PC-9 (cell line): ENCODE measurements around the gene MYH7. TPM values are rescaled to one million over a fixed set of nuclear protein-coding genes. Genes with fewer than 3 reads are reported as not detected.

Experiments
- BruUV-seq: library from RNA; stranded (reverse); fragments of 400-500 nt; replicated peaks from 2 replicates; lab custom pipeline; 2021; lab: Mats Ljungman, UMichigan
- CTCF ChIA-PET: fragments of 300-600 bp; sonication (Branson Sonifier 250); formaldehyde crosslinking; loops from one replicate; lab custom pipeline; 2022; ENCODE audit warnings: antibody characterized with exemption; lab: Charles Lee
- POLR2A ChIA-PET: fragments of 300-600 bp; sonication (Branson Sonifier 250); formaldehyde crosslinking; loops from one replicate; lab custom pipeline; 2022; ENCODE audit warnings: antibody characterized with exemption; ENCODE audit not compliant: unreplicated experiment; lab: Charles Lee
- DNase-seq, 2 experiments: peaks; one replicate each; pipeline versions ENCODE4 v3.0.0 to v3.0.0-alpha.2; 2015 to 2022; ENCODE audit warnings: mixed read lengths in 1 of 2
- H2AFZ ChIP-seq: fragments of 200-600 bp; sonication (generic); 2 replicates; pipeline ENCODE4 v1.8.1; 2017; ENCODE audit warnings: antibody characterized with exemption
- H3F3A ChIP-seq: fragments of 200-600 bp; sonication (generic); 2 replicates; pipeline ENCODE4 v1.8.1; 2017; ENCODE audit warnings: antibody characterized with exemption, mild to moderate bottlenecking, low read depth; ENCODE audit not compliant: insufficient read depth
- H3K27ac ChIP-seq: fragments of 200-600 bp; sonication (generic); 2 replicates; pipeline ENCODE4 v1.6.1; 2016; ENCODE audit warnings: mixed run types
- H3K27me3 ChIP-seq: fragments of 200-600 bp; sonication (generic); 2 replicates; pipeline ENCODE4 v1.6.1; 2016; ENCODE audit warnings: low read depth, mixed run types; ENCODE audit not compliant: insufficient read depth
- H3K36me3 ChIP-seq: fragments of 200-600 bp; sonication (generic); 2 replicates; pipeline ENCODE4 v1.6.1; 2016; ENCODE audit warnings: low read depth, mixed run types
- H3K4me1 ChIP-seq: fragments of 200-600 bp; sonication (generic); replicated peaks from 2 replicates; pipeline ENCODE4 v1.6.1; 2016; ENCODE audit warnings: mixed run types; ENCODE audit not compliant: insufficient read depth
- H3K4me2 ChIP-seq: fragments of 200-600 bp; sonication (generic); 2 replicates; pipeline ENCODE4 v1.6.1; 2017; ENCODE audit warnings: mixed run types
- H3K4me3 ChIP-seq: fragments of 200-600 bp; sonication (generic); 2 replicates; pipeline ENCODE4 v1.6.1; 2016; ENCODE audit warnings: mixed run types
- H3K79me2 ChIP-seq: fragments of 200-600 bp; sonication (generic); 2 replicates; pipeline ENCODE4 v1.6.1; 2017; ENCODE audit warnings: low read depth, mixed run types
- H3K9me2 ChIP-seq: fragments of 200-600 bp; sonication (generic); 2 replicates; pipeline ENCODE4 v1.8.1; 2017; ENCODE audit warnings: mild to moderate bottlenecking; ENCODE audit not compliant: insufficient read depth
- H3K9me3 ChIP-seq: fragments of 200-600 bp; sonication (generic); 2 replicates; pipeline ENCODE4 v1.8.1; 2016; ENCODE audit warnings: low read depth; ENCODE audit not compliant: insufficient read depth
- H4K20me1 ChIP-seq: fragments of 200-600 bp; sonication (generic); 2 replicates; pipeline ENCODE4 v1.8.1; 2017; ENCODE audit not compliant: insufficient read depth
- EZH2 ChIP-seq: fragments of 200-600 bp; sonication (generic); IDR thresholded peaks from 2 replicates; pipeline ENCODE4 v1.8.0; 2017; ENCODE audit warnings: antibody characterized with exemption, low read depth
- intact Hi-C: fragments of 100-400 bp; cut with micrococcal nuclease; formaldehyde crosslinking; loops from one replicate; pipeline ENCODE4 v1.10.0; 2022; ENCODE audit not compliant: unreplicated experiment
- total RNA-seq: library from RNA; stranded (reverse); gene quantifications from 2 replicates; pipeline ENCODE4 v1.2.3, GENCODE V29; 2021
- TF ChIP-seq, protein P1 (sequence below): fragments of 200-600 bp; sonication (generic); conservative IDR thresholded peaks from 2 replicates; pipeline ENCODE4 v1.6.1; 2017; ENCODE audit warnings: mixed run types, antibody characterized with exemption, mild to moderate bottlenecking, moderate library complexity

Gene MYH7
- total RNA-seq, 1 experiment from 2014 or later, result not detected

DNA sequence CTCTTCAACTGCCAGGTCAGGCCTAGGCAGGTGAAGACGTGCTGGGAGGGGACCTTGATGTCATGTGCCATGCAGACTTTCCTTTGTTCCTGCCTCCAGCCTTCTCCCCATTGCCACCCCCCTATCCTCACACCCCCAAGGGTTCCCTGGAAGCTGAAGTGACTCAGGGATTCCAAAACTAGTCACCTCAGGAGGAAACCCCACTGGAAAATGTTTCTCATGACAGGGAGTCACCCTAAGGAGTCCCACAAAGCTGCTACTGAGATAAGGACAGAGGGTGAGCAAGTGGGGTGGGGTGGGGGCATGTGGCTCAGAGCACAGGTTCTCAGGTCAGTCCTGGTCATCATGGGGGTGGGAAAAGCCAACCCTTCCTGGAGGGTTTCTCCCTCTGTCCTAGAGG lies 65.2 kb downstream of the MYH7 start:
- TF ChIP-seq EZH2, result no peak
- TF ChIP-seq, protein P1, sequence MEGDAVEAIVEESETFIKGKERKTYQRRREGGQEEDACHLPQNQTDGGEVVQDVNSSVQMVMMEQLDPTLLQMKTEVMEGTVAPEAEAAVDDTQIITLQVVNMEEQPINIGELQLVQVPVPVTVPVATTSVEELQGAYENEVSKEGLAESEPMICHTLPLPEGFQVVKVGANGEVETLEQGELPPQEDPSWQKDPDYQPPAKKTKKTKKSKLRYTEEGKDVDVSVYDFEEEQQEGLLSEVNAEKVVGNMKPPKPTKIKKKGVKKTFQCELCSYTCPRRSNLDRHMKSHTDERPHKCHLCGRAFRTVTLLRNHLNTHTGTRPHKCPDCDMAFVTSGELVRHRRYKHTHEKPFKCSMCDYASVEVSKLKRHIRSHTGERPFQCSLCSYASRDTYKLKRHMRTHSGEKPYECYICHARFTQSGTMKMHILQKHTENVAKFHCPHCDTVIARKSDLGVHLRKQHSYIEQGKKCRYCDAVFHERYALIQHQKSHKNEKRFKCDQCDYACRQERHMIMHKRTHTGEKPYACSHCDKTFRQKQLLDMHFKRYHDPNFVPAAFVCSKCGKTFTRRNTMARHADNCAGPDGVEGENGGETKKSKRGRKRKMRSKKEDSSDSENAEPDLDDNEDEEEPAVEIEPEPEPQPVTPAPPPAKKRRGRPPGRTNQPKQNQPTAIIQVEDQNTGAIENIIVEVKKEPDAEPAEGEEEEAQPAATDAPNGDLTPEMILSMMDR, result no peak
- CTCF ChIA-PET, result no interaction called here

DNA sequence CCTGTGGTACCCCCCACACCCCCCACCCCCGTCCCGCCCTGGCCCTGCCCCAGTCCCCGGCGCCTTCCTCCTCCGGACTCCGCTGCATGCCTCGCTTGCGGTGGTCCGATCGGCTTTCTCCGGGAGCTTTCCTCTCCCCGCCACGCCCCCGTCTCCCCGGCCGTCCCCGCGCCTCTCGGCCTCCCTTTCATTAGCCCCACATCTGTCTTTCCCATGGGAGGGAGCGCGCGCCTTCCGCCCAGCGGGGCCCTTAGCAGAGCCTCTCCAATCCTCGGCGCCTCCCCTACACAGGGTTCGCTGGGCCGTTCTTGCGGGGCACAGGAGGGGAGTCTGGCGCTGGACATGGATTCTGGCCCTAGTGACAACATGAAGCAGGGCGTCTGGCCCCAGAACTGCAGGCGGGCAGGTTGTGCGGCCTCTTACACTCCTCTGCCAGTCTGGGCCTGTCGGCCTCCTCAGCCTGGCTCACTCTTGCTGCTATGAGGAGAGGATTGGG lies 69.0 kb downstream of the MYH7 start:
- Histone ChIP-seq H3K27ac (no peak overlapping the region), H3K79me2 (no peaks in the 10 kb centered on the region), H3K4me3 (no peak overlapping the region), H3K27me3 (peaks cover 49% of the 10 kb centered on the region), H3K4me2 (no peak overlapping the region), H4K20me1 (no peaks in the 10 kb centered on the region), H3K4me1 (no peaks in the 10 kb centered on the region), H3K9me2 (no peaks in the 10 kb centered on the region), H3K9me3 (no peaks in the 10 kb centered on the region), H3F3A (no peaks in the 10 kb centered on the region), H3K36me3 (no peaks in the 10 kb centered on the region), H2AFZ (no peak overlapping the region)
- intact Hi-C loops, result no loop called here
- ChIA-PET POLR2A (no interaction called here), CTCF (no interaction called here)
- no peak for DNase-seq
- no TSS peak for BruUV-seq
- no peak for TF ChIP-seq EZH2
- TF ChIP-seq, protein P1, result no peak

More for the DNA sequence above, 65.2 kb downstream of the MYH7 start:
- Histone ChIP-seq H3K4me2 (no peak overlapping the region), H4K20me1 (no peaks in the 10 kb centered on the region), H3K27ac (no peak overlapping the region), H3K4me1 (no peaks in the 10 kb centered on the region), H2AFZ (no peak overlapping the region), H3K9me3 (no peaks in the 10 kb centered on the region), H3K27me3 (peaks cover 33% of the 10 kb centered on the region), H3F3A (no peaks in the 10 kb centered on the region), H3K79me2 (no peaks in the 10 kb centered on the region), H3K36me3 (no peaks in the 10 kb centered on the region), H3K9me2 (no peaks in the 10 kb centered on the region), H3K4me3 (no peak overlapping the region)
- POLR2A ChIA-PET, result interaction anchor here (0.6 kb wide), 1 partner anchor 13 kb away, joined by 7 read pairs; no protein-coding TSS in a partner anchor
- DNase-seq, result no peak
- intact Hi-C loops, result no loop called here
- no TSS peak for BruUV-seq

DNA sequence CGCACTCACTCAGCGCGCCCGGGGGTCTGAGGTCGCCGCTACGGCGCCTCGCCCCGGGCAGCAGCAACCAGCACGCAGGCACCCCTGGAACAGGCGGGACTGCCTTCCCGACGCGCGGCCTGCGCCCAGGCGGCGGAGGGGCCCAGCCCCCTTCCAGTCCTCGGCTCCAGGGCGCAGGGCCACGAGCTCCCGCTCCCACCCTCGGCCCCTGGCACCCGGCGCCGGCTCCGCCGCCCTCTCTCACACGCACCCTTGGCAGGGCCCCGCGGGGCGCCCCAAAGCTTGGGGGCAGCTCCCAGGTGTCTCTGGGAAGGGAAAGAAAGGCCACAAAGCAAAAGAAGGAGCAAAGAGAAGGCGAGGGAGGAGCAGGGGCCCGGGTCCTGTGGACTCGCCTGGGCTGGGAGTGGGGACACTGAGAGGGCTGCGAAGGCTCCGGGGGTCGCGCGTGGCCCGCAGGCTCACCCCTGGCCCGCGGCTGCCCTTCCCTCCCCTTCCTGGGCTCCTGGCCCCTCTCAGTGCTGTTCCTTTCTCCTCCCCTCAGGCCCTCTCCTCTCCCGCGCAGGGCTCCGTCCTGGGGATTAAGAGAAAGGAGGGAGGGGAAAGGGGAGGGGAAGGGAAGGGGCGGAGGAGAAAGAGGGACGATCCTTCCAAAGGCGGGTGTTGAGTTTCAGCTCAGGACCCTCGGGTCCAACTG lies 69.6 kb downstream of the MYH7 start:
- Histone ChIP-seq H3K27ac (no peak overlapping the region), H3F3A (no peaks in the 10 kb centered on the region), H4K20me1 (no peaks in the 10 kb centered on the region), H3K9me2 (no peaks in the 10 kb centered on the region), H3K36me3 (no peaks in the 10 kb centered on the region), H3K79me2 (no peaks in the 10 kb centered on the region), H3K27me3 (peaks cover 48% of the 10 kb centered on the region), H3K4me1 (no peaks in the 10 kb centered on the region), H3K9me3 (no peaks in the 10 kb centered on the region), H3K4me2 (no peak overlapping the region), H2AFZ (no peak overlapping the region), H3K4me3 (no peak overlapping the region)
- no peak for TF ChIP-seq EZH2
- TF ChIP-seq, protein P1, result no peak
- intact Hi-C loops, result no loop called here
- DNase-seq, result no peak
- ChIA-PET CTCF (no interaction called here), POLR2A (no interaction called here)
- BruUV-seq, result no TSS peak
